ENCODE measurements around the gene RTN3. TPM values are rescaled to one million over a fixed set of nuclear protein-coding genes. Genes with fewer than 3 reads are reported as not detected.

The RTN3 gene
- total RNA-seq, 1 donor from 2014 or later, result 44.8 TPM

DNA sequence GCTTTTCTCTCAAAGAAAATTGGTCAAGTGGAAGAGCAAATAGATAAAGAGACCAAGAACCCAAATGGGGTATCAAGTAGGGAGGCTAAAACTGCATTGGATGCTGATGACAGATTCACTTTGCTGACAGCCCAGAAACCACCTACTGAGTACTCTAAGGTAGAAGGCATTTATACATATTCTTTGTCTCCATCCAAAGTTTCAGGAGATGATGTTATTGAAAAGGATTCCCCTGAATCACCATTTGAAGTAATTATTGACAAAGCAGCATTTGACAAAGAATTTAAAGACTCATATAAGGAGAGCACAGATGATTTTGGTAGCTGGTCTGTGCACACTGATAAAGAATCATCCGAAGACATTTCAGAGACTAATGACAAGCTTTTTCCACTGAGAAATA lies 37.7 kb downstream of the RTN3 start:
- no peak for ATAC-seq
- intact Hi-C loops (cut with micrococcal nuclease), result no loop called here
- DNase-seq, result no peak

GRCh38 chr11:63719987-63720386 lies 38.7 kb downstream of the RTN3 start:
- intact Hi-C loops (cut with micrococcal nuclease), result no loop called here
- no peak for DNase-seq
- no peak for ATAC-seq

DNA sequence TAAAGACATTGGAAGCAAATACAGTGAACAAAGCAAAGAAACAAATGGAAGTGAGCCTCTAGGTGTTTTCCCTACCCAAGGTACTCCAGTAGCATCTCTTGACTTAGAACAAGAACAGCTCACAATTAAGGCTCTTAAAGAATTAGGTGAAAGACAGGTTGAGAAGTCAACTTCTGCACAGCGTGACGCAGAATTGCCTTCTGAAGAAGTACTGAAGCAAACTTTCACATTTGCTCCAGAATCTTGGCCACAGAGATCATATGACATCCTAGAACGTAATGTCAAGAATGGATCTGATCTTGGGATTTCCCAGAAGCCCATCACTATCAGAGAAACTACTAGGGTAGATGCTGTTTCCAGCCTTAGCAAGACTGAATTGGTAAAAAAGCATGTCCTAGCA lies 39.3 kb downstream of the RTN3 start:
- DNase-seq (no peak), ATAC-seq (no peak)
- intact Hi-C loops (cut with micrococcal nuclease), result no loop called here

- ATAC-seq, result no peak
- no peak for DNase-seq
- intact Hi-C loops (cut with micrococcal nuclease), result no loop called here
These were observed 48.0 kb downstream of the RTN3 start for GRCh38 chr11:63729326-63729725.

- intact Hi-C loops (cut with micrococcal nuclease), result loop anchor here (5.0 kb wide), 1 partner anchor 260 kb away; no protein-coding TSS in a partner anchor
- no peak for ATAC-seq
- no peak for DNase-seq
These were observed 55.6 kb downstream of the RTN3 start for GRCh38 chr11:63736864-63737263.

- ATAC-seq (no peak), DNase-seq (no peak)
- intact Hi-C loops (cut with micrococcal nuclease), result loop anchor here (5.0 kb wide), 1 partner anchor 260 kb away; no protein-coding TSS in a partner anchor
These were observed 56.4 kb downstream of the RTN3 start for GRCh38 chr11:63737718-63738117.

GRCh38 chr11:63738720-63739360 lies 57.5 kb downstream of the RTN3 start:
- ATAC-seq, result peak; percentile 55
- intact Hi-C loops (cut with micrococcal nuclease), result loop anchor here (5.0 kb wide), 1 partner anchor 262 kb away; no protein-coding TSS in a partner anchor
- peak; percentile 68 for DNase-seq

DNA sequence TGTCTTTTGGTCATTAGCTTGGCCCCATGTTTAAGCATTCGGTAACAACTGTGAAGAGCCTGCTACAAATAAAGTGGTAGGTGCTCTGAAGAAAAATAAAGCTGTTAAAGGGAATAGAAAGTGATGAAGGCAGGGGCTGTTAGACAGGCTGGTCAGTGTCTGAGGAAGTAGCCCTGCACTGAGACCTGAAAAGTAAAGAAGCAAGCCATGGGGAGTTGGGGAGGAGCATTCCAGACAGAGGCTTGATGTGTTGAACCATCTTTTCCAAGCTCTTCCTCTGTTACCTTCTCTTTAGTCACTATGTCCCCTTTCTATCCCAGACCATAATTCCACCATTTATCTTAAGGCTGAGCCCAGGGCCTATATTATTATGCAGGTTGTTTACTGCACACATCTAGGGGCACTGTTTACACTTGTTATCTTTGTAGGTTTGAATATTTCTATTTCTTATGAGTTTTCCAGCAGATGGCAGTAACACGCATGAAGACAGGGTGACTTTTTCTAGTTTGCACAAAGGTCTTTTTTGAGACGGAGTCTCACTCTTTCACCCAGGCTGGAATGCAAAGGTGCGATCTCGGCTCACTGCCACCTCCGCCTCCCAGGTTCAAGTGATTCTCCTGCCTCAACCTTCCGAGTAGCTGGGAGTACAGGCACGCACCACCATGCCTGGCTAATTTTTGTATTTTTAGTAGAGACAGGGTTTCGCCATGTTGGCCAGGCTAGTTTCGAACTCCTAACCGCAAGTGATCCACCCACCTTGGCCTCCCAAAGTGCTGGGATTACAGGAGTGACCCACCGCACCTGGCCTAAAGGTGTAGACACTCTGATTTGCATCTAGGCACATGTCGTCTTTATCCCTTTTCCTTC lies 64.2 kb downstream of the RTN3 start:
- intact Hi-C loops (cut with micrococcal nuclease), result no loop called here
- no peak for ATAC-seq
- DNase-seq, result no peak

DNA sequence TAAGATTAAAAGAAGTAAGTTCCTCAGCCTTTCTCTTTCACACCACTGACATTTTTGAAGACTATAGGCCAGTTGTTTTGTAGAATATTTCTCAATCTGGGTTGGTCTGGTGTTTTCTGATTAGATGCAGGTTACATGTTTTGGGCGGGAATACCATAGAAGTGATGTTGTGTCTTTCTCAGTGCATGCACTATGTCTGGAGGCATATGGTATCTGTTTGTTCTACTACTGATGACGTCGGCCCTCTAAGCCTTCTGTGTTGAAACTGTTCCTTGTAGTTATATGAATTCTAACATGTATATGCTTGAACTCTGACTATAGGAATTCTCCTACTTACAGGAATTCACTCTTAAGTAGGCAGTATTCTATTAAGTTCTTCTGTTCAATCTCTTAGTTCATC lies 65.7 kb downstream of the RTN3 start:
- intact Hi-C loops (cut with micrococcal nuclease), result no loop called here
- ATAC-seq, result no peak

DNA sequence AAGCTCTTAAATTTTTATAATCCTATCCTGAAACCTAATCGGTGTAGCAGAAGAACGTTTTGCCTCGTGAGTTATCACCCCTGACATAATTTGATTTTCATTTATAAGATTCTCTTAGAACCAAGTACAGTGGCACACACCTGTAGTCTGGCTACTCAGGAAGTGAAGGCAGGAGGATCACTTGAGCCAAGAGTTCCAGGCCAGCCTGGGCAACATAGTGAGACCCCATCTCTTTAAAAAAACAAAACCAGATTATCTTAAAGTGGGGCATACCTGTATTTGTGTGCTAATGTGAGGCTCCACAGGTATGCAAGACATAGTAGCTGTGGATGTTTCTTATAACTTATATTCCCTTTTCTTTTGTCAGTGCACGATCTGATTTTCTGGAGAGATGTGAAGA lies 68.3 kb downstream of the RTN3 start:
- intact Hi-C loops (cut with micrococcal nuclease), result no loop called here
- DNase-seq, result no peak
- ATAC-seq, result no peak

More for the DNA sequence above, 65.7 kb downstream of the RTN3 start:
- no peak for DNase-seq

- ATAC-seq (no peak), DNase-seq (no peak)
- intact Hi-C loops (cut with micrococcal nuclease), result no loop called here
These were observed 75.8 kb downstream of the RTN3 start for GRCh38 chr11:63756919-63757761.

- intact Hi-C loops (cut with micrococcal nuclease), result no loop called here
- no peak for ATAC-seq
These were observed 79.3 kb downstream of the RTN3 start for GRCh38 chr11:63760487-63761079.

DNA sequence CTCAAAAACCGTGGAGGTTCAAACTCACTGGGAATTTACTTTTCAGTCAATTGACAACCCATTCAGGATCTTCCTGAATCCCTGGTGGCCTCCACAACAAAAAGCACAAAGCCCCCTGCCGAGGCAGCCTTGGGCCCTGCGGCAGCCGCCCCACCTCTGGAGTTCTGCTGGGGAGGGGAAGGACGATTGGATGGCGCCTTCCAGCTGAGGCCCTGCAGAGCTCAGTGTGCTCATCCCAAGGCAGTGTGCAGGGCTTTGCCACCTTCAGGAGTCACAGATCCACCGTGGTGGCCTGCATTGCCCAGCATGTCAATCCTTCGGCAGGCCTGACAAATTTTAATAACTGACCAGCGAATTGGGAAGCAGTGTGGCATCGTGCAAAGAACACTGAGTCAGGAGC lies 79.9 kb downstream of the RTN3 start:
- intact Hi-C loops (cut with micrococcal nuclease), result no loop called here
- ATAC-seq (no peak), DNase-seq (no peak)

More at GRCh38 chr11:63760487-63761079, 79.3 kb downstream of the RTN3 start:
- DNase-seq, result no peak

DNA sequence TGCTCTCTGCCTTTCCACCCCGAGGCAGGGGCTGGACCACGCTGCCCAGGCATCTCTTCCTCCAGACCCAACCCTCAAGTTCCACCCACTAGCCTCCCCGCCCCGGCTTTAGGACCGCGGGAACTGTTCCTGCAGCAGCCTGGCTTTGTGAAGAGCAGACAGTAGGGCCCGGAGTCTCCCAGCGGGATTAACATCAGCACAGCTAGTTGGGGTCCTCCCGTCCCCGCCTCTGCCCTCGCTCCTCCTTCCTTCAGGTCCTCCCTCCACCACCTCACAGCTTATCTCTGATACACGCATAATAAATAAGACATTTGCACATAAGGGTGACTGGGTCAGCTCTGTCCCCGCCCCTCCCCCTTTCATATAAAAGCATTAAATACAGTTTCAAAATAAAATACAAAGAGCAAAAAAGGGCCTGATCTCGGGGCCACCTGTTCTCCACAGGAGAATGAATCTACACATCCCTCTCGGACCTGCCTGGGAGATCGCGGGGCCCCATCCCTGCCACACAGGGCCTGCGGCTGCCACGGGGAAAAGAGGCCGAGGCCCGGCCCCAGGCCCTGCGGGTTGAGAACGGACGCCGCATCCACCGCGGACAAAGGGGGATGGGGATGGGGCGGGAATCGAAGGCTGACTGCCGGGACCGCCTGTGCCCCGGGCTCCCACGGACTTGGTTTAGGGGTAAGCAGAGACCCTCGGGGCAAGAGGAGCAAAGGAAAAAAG lies 80.8 kb downstream of the RTN3 start:
- DNase-seq, result peak; percentile 45
- ATAC-seq, result no peak
- intact Hi-C loops (cut with micrococcal nuclease), result no loop called here

DNA sequence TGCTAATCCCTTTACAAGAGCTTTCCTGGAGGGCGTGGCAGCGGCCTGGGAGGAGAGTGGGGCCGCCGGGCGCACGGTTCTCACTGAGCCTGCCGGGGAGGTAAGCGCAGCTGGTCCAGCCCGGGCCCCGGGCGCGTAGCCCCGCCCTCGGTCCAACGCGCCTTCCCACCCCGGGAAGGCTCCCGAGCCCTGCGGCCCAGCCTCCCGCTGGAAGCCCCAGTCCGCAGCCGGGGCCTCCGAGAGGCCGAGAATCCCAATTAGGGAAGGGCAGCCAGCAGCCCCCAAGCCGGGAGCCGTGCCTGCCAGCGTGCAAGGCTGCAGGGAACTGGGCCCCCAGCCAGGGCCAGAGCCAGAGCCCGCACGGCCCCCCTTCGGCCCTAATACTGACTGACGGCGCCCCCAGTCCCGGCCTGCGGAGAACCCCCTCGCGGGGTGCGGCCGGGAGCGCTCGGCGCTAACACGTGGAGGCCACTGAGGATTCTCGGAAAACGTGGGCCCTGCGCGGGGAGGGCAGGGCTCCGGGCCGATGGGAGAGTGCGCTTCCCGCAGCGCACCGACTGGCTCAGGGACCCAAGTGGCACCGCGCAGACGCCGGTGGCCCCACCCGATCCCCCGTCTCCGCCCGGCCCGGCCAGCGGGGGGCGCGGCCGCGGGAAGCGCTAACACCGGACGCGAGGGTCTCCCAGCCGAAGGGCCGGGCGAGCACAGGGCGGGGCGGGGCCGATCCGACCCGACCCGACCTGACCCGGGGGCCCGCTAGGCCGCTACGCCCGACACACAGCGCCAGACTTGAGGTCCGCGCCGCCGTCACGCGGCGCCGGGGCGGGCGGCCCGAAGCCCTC lies 81.6 kb downstream of the RTN3 start:
- intact Hi-C loops (cut with micrococcal nuclease), result no loop called here
- ATAC-seq, result peak; percentile 67
- peak; percentile 76 for DNase-seq

GRCh38 chr11:63763496-63764339 lies 82.4 kb downstream of the RTN3 start:
- intact Hi-C loops (cut with micrococcal nuclease), result no loop called here
- peak; percentile 57 for DNase-seq
- peak; percentile 8 for ATAC-seq

GRCh38 chr11:63764340-63764678 lies 83.0 kb downstream of the RTN3 start:
- DNase-seq, result no peak
- intact Hi-C loops (cut with micrococcal nuclease), result no loop called here

More at GRCh38 chr11:63764340-63764678, 83.0 kb downstream of the RTN3 start:
- no peak for ATAC-seq

Measured in left ventricle myocardium superior (tissue), 1 donor.